OCI-LY1 (cell line): ENCODE measurements around the gene ABCA13.

Source experiments
- CTCF ChIP-seq: fragments of 200-600 bp; sonication (generic), shearing (Covaris generic); IDR thresholded peaks from 2 replicates; pipeline ENCODE4 v1.5.1; 2017; ENCODE audit warnings: mild to moderate bottlenecking, antibody characterized with exemption, low read length, moderate library complexity, mixed read lengths
- EZH2 ChIP-seq: fragments of 200-600 bp; sonication (generic), shearing (Covaris generic); IDR thresholded peaks from 2 replicates; pipeline ENCODE4 v1.8.0; 2017; ENCODE audit warnings: borderline replicate concordance, mixed run types, mild to moderate bottlenecking, antibody characterized with exemption, low read length, moderate library complexity, mixed read lengths

GRCh38 chr7:48617993-48618392, 446.7 kb downstream of the ABCA13 start:
- TF ChIP-seq EZH2: no peak
- peak; percentile 27; the same call in 1 of the 2 replicates for TF ChIP-seq CTCF
